Esophagus muscularis mucosa (tissue), 4 donors: ENCODE data around the gene OR10J4. TPM values are rescaled to one million over a fixed set of nuclear protein-coding genes. Genes with fewer than 3 reads are reported as not detected.
"Not testable (repeated sequence)": the region's sequence is repeated elsewhere in the genome, so short reads cannot be mapped to it uniquely, and the experiment has no call there.

Source experiments
- DNase-seq: peaks from one replicate; pipeline ENCODE4 v3.0.0-alpha.2; 2017; ENCODE audit errors: extremely low spot score
- H3K27ac ChIP-seq, 4 donors: fragments of 200-600 bp; sonication (generic); replicated peaks in 1 of 4; 1 replicate in 3 of 4; 2 replicates in 1 of 4; pipeline ENCODE4 v1.5.1; 2016 to 2019; ENCODE audit warnings: mild to moderate bottlenecking in 1 of 4
- H3K27me3 ChIP-seq, 4 donors: fragments of 200-600 bp; sonication (generic); one replicate each; pipeline versions ENCODE4 v1.5.1 to v1.6.0; 2016 to 2019
- H3K36me3 ChIP-seq, 4 donors: fragments of 200-600 bp; sonication (generic); one replicate each; pipeline ENCODE4 v1.5.1; 2016 to 2019
- H3K4me1 ChIP-seq, 4 donors: fragments of 200-600 bp; sonication (generic); one replicate each; pipeline ENCODE4 v1.5.1; 2016 to 2019
- H3K4me3 ChIP-seq, 4 donors: fragments of 200-600 bp; sonication (generic); 1 replicate in 2 of 4; 2 replicates in 2 of 4; pipeline ENCODE4 v1.5.1; 2016 to 2019; ENCODE audit warnings: mild to moderate bottlenecking in 4 of 4, moderate library complexity in 1 of 4
- H3K9me3 ChIP-seq, 4 donors: fragments of 200-600 bp; sonication (generic); 1 replicate in 3 of 4; 2 replicates in 1 of 4; pipeline ENCODE4 v1.5.1; 2016 to 2019
- EP300 ChIP-seq: sonication (generic); formaldehyde crosslinking; IDR thresholded peaks from one replicate; pipeline ENCODE4 v1.6.1; 2017; ENCODE audit warnings: antibody characterized with exemption
- POLR2A ChIP-seq: fragments of 450-650 bp; IDR thresholded peaks from one replicate; pipeline ENCODE4 v1.6.1; 2017; ENCODE audit warnings: antibody characterized with exemption, moderate library complexity, mild to moderate bottlenecking, low read depth
- POLR2AphosphoS5 ChIP-seq, 2 donors: sonication (generic); formaldehyde crosslinking; IDR thresholded peaks; one replicate each; pipeline ENCODE4 v1.6.1; 2017; ENCODE audit warnings: antibody characterized with exemption in 2 of 2
- WGBS: methylation state at CpG from one replicate; pipeline ENCODE4 v1.1.5; 2018; 5-methylcytosine and 5-hydroxymethylcytosine counted together
- intact Hi-C: fragments of 100-400 bp; cut with DNase I; formaldehyde crosslinking; loops from one replicate; pipeline ENCODE4 v1.15.1; 2023
- total RNA-seq, 4 donors: library from RNA; depleted of rRNA; stranded (reverse); fragments of >200 nt; gene quantifications; one replicate each; pipeline versions ENCODE4 v1.1.0 to v1.2.1, GENCODE V29; 2016
- TF ChIP-seq, protein P1 (sequence below), 3 experiments: fragments of 200-600 bp in 2 of 3; fragments of 450-650 bp in 1 of 3; sonication (generic) in 2 of 3; IDR thresholded peaks; one replicate each; pipeline ENCODE4 v1.5.1; 2017 to 2019; ENCODE audit warnings: antibody characterized with exemption in 3 of 3, mild to moderate bottlenecking in 2 of 3, moderate library complexity in 1 of 3

Gene OR10J4
- total RNA-seq, 4 donors from 2014 or later = not detected

DNA sequence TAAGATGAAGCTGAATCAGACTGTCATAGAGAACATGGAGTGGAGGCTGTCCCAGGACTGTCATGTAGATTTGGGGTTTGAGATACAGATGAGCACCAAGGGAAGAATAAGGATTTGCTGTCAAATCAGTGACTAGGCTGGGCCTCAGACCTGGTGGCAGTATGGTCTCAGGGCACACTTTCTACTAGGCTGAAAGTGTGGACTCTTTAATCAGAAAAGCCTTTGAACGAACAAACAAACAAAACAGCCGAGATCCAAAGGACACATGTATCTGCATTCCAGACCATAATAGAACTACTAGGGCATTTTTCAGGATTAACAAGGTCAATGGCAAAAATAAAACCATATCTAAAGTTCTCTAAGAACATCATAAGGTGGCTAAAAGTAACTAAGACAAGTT, 10.4 kb downstream of the OR10J4 start:
- Histone ChIP-seq H3K27ac (no peak overlapping the region), H3K9me3 (no peaks in the 10 kb centered on the region), H3K4me1 (no peaks in the 10 kb centered on the region), H3K36me3 (no peaks in the 10 kb centered on the region), H3K27me3 (no peaks in the 10 kb centered on the region), H3K4me3 (no peak overlapping the region)
- WGBS = 19% methylated on average over 2 of the region's 2 CpGs
- no peak for DNase-seq
- intact Hi-C loops = no loop called here
- TF ChIP-seq, protein P1, sequence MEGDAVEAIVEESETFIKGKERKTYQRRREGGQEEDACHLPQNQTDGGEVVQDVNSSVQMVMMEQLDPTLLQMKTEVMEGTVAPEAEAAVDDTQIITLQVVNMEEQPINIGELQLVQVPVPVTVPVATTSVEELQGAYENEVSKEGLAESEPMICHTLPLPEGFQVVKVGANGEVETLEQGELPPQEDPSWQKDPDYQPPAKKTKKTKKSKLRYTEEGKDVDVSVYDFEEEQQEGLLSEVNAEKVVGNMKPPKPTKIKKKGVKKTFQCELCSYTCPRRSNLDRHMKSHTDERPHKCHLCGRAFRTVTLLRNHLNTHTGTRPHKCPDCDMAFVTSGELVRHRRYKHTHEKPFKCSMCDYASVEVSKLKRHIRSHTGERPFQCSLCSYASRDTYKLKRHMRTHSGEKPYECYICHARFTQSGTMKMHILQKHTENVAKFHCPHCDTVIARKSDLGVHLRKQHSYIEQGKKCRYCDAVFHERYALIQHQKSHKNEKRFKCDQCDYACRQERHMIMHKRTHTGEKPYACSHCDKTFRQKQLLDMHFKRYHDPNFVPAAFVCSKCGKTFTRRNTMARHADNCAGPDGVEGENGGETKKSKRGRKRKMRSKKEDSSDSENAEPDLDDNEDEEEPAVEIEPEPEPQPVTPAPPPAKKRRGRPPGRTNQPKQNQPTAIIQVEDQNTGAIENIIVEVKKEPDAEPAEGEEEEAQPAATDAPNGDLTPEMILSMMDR (IDR thresholded peaks at IDR 0.05) = no peak
- no peak for TF ChIP-seq EP300
- no peak for TF ChIP-seq POLR2A

DNA sequence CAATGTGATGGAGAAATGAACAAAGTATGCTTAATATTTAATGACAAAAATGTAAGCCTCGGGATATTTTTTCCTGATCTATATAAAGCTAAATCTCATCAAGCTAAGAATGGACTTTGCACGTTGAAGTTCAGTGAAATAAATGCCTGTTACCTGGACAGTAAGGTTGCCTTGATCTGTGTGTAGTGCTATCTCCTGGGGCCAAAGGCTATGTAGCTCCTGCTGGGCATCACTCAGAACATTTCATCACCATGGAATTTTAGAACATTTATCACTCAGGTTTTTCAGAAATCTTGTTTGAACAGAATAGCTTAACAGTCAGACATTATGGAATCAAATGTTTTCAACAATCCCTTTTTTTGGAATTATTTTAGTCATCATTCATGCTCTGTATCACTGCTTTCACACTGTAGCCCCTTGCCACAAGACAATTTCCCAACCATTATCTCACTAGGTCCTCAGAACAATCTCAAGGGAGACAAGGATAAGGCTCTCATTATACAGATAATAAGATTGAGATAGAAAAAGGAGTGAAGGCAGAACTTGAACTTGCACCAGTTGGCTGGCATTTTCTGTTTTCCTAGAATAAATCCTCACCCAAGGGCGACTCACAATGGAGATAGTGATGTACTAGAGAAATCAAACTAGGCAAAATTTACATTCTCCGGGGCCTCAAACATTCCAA, 11.2 kb downstream of the OR10J4 start:
- intact Hi-C loops = no loop called here
- Histone ChIP-seq H3K36me3 (no peaks in the 10 kb centered on the region), H3K27ac (no peak overlapping the region), H3K27me3 (no peaks in the 10 kb centered on the region), H3K4me3 (no peak overlapping the region), H3K4me1 (no peaks in the 10 kb centered on the region), H3K9me3 (no peaks in the 10 kb centered on the region)
- no peak for DNase-seq
- TF ChIP-seq EP300 (no peak), POLR2A (no peak), POLR2AphosphoS5 (IDR thresholded peaks at IDR 0.05) (no peak)
- TF ChIP-seq, protein P1 (IDR thresholded peaks at IDR 0.05) = no peak
- WGBS = 64% methylated on average over 4 of the region's 4 CpGs

DNA sequence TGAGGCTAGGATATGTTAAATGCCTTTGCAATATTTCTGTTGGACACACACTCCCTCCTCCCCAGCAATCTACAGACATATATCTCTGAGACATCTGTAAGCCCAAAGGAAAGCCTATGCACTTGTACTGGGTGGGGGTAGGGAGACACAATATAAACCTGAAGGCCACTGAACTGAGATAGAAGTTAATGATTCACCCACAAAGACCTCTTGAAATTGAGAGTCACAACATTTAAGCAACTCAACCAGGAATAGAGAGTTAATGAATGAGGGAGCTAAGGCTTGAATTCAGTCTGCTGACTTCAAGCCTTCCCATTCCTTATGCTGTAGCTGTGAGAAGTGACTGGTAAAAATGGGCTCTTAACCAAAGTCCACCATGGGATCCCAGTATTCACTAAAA, 12.5 kb downstream of the OR10J4 start:
- intact Hi-C loops = no loop called here
- TF ChIP-seq, protein P1 (IDR thresholded peaks at IDR 0.05) = no peak
- TF ChIP-seq POLR2AphosphoS5 (IDR thresholded peaks at IDR 0.05) (no peak), POLR2A (no peak), EP300 (no peak)
- no peaks in the 10 kb centered on the region for H3K27me3 ChIP-seq

DNA sequence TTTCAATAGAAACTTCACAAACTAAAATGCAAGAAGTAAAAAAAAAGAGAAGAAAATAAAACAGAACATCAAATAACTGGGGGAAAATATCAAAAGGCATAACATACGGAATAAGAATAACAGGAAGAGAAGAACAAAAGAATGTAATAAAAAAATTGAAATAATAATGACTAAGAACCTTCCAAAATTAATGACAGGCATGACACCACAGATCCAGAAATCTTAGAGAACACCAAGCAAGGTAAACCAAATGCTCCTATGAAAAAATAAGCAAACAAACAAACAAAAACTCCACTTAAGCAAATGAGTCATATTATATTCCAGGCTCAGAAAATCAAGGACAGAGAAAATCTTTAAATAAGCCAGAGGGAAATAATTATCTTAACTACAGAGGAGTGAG, 16.2 kb downstream of the OR10J4 start:
- 71% methylated on average over 1 of the region's 1 CpG for WGBS
- no peak overlapping the region for H3K27ac ChIP-seq
- intact Hi-C loops = no loop called here
- DNase-seq = no peak
- H3K4me3 ChIP-seq = no peak overlapping the region
- no peaks in the 10 kb centered on the region for H3K36me3 ChIP-seq
- no peaks in the 10 kb centered on the region for H3K4me1 ChIP-seq
- peaks cover 0 to 9% (median 0%) of the 10 kb centered on the region in 4 donors for H3K9me3 ChIP-seq
- TF ChIP-seq EP300 (no peak), POLR2AphosphoS5 (IDR thresholded peaks at IDR 0.05) (no peak), POLR2A (no peak)
- TF ChIP-seq, protein P1 (IDR thresholded peaks at IDR 0.05) = no peak
- H3K27me3 ChIP-seq = no peaks in the 10 kb centered on the region

More for the DNA sequence above, 12.5 kb downstream of the OR10J4 start:
- no peak for DNase-seq
- Histone ChIP-seq H3K36me3 (no peaks in the 10 kb centered on the region), H3K27ac (no peak overlapping the region), H3K9me3 (no peaks in the 10 kb centered on the region), H3K4me3 (no peak overlapping the region), H3K4me1 (no peaks in the 10 kb centered on the region)

DNA sequence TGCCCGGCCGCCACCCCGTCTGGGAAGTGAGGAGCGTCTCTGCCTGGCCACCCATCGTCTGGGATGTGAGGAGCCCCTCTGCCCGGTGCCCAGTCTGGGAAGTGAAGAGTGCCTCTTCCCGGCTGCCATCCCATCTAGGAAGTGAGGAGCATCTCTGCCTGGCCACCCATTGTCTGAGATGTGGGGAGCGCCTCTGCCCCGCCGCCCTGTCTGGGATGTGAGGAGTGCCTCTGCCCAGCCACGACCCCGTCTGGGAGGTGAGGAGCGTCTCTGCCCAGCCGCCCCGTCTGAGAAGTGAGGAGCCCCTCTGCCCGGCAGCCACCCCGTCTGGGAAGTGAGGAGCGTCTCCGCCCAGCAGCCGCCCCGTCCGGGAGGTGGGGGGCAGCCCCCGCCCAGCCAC, 17.6 kb downstream of the OR10J4 start:
- DNase-seq, H3K27me3 ChIP-seq, H3K4me3 ChIP-seq, H3K27ac ChIP-seq, intact Hi-C loops, H3K36me3 ChIP-seq, H3K9me3 ChIP-seq, H3K4me1 ChIP-seq: not testable (repeated sequence)
- no CpG with 5 or more reads among the region's 23 CpGs for WGBS
